ENCODE data around the gene PLS1.

Gene PLS1

DNA sequence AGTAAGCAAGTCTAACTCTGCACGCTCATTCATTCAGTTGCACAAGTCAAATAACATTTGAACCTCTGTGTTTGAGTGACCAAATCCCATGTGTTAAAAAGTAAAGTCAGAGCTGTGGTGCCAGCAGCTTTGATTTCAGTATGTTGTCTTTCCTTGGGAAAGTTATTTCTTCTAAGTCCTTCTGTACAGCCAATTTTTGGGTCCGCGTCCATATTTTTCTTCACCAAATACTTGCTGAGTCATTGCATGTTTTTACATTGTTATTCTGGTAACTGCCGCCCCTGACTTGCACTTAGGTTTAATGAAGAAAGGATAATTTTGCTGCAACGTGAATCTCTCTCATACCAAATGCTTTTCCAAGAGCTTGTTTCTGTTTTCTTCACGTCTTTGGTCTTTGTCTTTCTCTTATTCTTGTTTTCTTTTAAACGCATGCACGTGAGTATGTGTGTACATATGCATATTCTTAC, 56.7 kb downstream of the PLS1 start:
- TF ChIP-seq, protein P1, sequence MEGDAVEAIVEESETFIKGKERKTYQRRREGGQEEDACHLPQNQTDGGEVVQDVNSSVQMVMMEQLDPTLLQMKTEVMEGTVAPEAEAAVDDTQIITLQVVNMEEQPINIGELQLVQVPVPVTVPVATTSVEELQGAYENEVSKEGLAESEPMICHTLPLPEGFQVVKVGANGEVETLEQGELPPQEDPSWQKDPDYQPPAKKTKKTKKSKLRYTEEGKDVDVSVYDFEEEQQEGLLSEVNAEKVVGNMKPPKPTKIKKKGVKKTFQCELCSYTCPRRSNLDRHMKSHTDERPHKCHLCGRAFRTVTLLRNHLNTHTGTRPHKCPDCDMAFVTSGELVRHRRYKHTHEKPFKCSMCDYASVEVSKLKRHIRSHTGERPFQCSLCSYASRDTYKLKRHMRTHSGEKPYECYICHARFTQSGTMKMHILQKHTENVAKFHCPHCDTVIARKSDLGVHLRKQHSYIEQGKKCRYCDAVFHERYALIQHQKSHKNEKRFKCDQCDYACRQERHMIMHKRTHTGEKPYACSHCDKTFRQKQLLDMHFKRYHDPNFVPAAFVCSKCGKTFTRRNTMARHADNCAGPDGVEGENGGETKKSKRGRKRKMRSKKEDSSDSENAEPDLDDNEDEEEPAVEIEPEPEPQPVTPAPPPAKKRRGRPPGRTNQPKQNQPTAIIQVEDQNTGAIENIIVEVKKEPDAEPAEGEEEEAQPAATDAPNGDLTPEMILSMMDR (IDR thresholded peaks at IDR 0.05; ENCODE audit: borderline replicate concordance, control extremely low read depth, extremely low read depth, insufficient read depth, missing control alignments) = no peak
- DNase-seq (ENCODE audit: low spot score) = no peak
- in situ Hi-C loops (cut with MboI; ENCODE audit: low sequenced_read_pairs, unreplicated experiment) = no loop called here

DNA sequence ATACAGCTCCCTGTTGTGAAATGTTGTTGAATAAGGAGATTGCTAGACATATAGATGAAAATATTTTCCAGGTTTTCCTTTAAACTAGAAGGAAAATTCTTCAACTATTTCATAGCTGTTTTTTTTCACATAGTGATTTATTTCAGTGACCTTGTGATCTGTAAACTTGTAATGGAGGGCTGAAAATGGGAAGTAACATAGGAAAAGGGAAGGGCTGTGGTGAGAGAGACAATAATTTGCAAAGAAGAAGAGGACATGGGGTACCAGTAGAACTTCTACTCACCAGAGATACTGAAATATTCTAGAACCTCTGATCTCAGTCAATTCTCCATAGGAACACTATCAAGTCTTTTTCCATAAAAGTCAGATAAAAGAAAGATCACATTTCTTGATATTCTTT, 60.4 kb downstream of the PLS1 start:
- DNase-seq (ENCODE audit: low spot score) = no peak
- in situ Hi-C loops (cut with MboI; ENCODE audit: low sequenced_read_pairs, unreplicated experiment) = no loop called here
- TF ChIP-seq, protein P1 (IDR thresholded peaks at IDR 0.05; ENCODE audit: borderline replicate concordance, control extremely low read depth, extremely low read depth, insufficient read depth, missing control alignments) = no peak

DNA sequence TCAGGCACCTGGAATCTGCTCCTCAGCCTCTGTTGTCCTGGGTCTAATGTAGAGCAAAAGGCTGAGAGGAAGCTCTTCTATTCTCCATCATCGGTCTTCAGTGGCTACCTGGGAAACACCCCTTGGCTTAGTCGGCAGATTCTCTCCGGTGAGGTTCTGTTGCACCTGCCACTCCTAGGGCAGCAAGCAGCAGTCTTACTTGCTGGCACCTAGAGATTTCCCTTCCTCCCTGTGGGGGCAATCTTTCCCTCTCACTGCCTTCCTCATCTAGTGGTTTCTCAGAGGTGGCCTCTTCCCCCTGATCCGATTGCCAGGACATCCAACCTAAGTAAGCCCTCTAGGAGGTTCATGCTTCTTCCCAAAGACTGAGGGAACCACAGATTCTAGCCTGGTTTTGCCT, 60.8 kb downstream of the PLS1 start:
- no peak for DNase-seq (ENCODE audit: low spot score)
- in situ Hi-C loops (cut with MboI; ENCODE audit: low sequenced_read_pairs, unreplicated experiment) = no loop called here
- TF ChIP-seq, protein P1 (IDR thresholded peaks at IDR 0.05; ENCODE audit: borderline replicate concordance, control extremely low read depth, extremely low read depth, insufficient read depth, missing control alignments) = no peak

DNA sequence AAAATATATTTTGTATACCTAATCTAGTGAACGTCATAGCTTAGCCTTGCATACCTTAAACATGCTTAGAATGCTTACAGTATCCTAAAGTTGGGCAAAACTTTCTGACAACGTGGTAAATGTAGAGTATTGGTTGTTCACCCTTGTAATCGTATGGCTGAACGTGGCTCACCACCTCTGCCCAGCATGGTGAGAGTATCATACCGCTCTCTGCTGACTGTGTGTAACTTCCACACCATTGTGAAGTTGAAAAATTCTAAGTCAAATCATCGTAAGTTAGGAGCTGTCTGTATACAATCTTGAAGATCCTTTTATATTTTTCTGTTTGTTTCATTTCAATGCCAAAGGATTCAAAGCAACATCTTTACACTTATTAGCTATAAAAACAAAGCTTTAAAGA, 64.2 kb downstream of the PLS1 start:
- TF ChIP-seq, protein P1 (IDR thresholded peaks at IDR 0.05; ENCODE audit: borderline replicate concordance, control extremely low read depth, extremely low read depth, insufficient read depth, missing control alignments) = no peak
- DNase-seq (ENCODE audit: low spot score) = no peak
- in situ Hi-C loops (cut with MboI; ENCODE audit: low sequenced_read_pairs, unreplicated experiment) = no loop called here

DNA sequence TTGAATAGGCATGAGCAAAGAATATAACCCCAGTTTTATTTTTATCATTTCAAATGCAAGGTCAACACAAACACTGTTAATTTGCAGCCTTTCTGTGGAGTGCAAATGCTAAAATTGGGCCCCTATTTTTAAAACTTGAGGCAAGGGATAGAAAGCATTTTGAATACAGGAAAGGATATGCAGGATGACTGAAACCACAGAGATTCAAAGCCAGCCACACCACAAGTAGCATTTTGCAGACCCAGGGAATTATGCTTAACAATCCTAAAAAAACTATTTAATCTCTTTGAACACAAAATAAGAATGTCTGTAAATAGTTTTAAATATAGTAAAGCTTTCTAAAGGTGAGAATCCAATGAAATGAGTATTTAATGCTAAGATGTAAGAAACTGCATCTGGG, 64.7 kb downstream of the PLS1 start:
- TF ChIP-seq, protein P1 (IDR thresholded peaks at IDR 0.05; ENCODE audit: borderline replicate concordance, control extremely low read depth, extremely low read depth, insufficient read depth, missing control alignments) = no peak
- in situ Hi-C loops (cut with MboI; ENCODE audit: low sequenced_read_pairs, unreplicated experiment) = no loop called here

DNA sequence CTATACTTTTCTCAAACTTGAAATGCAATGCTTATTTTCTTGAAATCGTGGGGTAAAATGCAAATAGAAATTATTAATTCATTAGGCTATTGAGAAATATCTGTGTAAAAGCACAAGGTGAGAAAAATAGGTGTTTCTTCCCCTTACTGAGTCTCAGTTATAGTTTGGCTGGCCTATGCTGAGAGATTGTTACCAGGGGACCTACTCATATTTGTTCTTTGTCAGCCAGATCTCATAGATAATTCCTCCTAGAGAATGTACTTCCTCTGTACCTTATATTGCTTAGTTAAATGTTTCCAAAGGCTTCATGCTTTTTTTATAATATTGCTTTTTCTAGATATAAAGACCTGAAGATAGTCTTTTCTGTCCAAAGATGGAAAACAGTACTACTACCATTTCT, 67.7 kb downstream of the PLS1 start:
- TF ChIP-seq, protein P1 (IDR thresholded peaks at IDR 0.05; ENCODE audit: borderline replicate concordance, control extremely low read depth, extremely low read depth, insufficient read depth, missing control alignments) = no peak
- in situ Hi-C loops (cut with MboI; ENCODE audit: low sequenced_read_pairs, unreplicated experiment) = no loop called here
- no peak for DNase-seq (ENCODE audit: low spot score)

More for the DNA sequence above, 64.7 kb downstream of the PLS1 start:
- no peak for DNase-seq (ENCODE audit: low spot score)

DNA sequence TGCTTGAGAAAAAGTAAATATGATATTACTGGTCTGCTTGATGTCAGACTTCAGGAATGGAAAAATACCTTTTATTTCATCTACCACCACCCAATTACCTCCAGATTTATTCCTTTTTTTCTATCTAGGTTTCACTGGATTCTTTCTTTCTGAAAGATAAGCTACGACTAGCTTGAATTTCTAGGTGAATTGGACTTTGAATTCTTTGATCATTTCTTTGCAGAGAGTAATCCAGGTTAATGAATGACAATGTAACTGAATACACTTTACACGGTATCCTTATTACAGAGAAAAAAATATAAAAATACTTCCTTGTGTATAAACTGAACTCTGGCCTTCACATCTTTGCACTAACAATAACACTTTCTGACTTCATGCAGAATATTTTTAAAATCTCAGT, 68.1 kb downstream of the PLS1 start:
- in situ Hi-C loops (cut with MboI; ENCODE audit: low sequenced_read_pairs, unreplicated experiment) = no loop called here
- TF ChIP-seq, protein P1 (IDR thresholded peaks at IDR 0.05; ENCODE audit: borderline replicate concordance, control extremely low read depth, extremely low read depth, insufficient read depth, missing control alignments) = no peak

More for the DNA sequence above, 68.1 kb downstream of the PLS1 start:
- DNase-seq (ENCODE audit: low spot score) = no peak

Measured in GM13976 (cell line).